ENCODE measurements around the gene ARHGEF12.

- TF ChIP-seq POLR2AphosphoS5 (IDR thresholded peaks at IDR 0.05; ENCODE audit: borderline replicate concordance, low read depth, low read length) (no peak), EZH2 (IDR thresholded peaks at IDR 0.05) (no peak), FOXP2 (optimal IDR thresholded peaks at IDR 0.05; ENCODE audit: control extremely low read depth, extremely low read length, insufficient read depth) (no peak)
These were observed 180.5 kb downstream of the ARHGEF12 start for GRCh38 chr11:120516461-120517389.

All from SK-N-MC (cell line).